HG03139 (cell line): ENCODE results near the gene KRTAP7-1.

Experiments
- ATAC-seq: cut with Tn5 transposase; IDR thresholded peaks from one replicate; pipeline ENCODE4 v1.9.1; 2021; ENCODE audit not compliant: unreplicated experiment

The KRTAP7-1 gene, protein sequence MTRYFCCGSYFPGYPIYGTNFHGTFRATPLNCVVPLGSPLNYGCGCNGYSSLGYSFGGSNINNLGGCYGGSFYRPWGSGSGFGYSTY

GRCh38 chr21:30829659-30830058, at the start of gene KRTAP7-1:
Gene KRTAP7-1, minus strand, starts transcription at chr21:30829759. Its CDS starts 61 bp downstream, at chr21:30829698.
- ATAC-seq = no peak

- ATAC-seq = no peak
Measured at GRCh38 chr21:30874526-30874925, 45.0 kb upstream of the KRTAP7-1 start.

DNA sequence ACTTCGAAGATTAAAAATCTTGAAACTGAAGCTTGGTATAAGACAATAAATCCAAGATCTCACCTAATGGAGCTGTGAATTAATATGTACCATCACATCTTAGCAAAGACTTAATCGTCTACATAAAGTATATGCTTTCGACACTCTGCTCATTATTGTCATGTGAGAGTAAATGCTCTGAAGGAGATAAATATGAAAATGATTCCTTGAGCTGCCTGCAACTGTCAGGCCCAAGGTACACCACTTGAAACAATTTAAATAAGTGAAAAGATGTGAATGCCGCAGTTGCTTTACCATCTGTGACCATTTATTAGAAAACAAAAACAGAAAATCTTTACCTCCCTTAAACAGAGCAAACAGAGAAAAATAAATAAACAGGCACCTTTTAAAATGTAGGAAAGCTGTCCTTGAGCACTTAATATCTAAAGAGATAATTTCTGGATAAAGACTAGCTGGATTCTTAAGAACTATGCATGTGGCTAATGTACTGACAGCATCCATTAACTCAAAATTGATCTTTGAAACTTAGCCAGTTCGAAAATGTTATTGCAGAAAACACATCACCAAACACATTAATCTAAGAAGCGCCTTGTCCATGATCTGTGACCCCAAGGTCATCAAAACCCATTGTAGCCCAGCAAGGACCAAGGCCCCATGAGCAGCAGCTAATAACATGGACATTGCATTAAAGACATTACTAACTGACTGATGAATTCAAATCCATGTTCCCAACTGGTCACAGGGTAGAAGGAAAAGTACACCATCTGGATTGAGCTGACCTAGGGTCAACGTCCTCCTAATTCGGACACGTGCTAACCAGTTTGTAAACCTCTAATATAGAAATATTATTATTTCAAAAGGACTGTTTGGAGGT, 18.3 kb upstream of the KRTAP7-1 start:
- ATAC-seq = no peak

GRCh38 chr21:30842990-30843389, 13.4 kb upstream of the KRTAP7-1 start:
- no peak for ATAC-seq

DNA sequence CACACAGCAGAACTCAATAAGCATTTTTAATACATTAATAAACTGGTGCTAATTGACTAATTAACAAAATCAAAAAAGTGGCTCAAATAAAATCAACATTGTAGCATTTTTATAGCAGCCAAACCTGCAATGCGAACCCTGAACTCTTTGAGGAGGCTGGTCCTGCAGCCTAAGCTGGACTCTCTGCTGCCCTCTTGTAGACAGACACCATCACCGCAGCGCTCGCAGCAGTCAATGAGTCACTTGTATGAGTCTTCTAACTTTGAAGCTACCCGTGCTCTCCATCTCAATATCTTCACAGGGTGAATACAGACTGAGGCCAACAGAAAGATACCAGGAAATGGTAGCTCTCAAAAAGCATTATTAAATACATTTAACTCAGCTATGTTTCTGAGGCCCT, 9.7 kb upstream of the KRTAP7-1 start:
- ATAC-seq = no peak

DNA sequence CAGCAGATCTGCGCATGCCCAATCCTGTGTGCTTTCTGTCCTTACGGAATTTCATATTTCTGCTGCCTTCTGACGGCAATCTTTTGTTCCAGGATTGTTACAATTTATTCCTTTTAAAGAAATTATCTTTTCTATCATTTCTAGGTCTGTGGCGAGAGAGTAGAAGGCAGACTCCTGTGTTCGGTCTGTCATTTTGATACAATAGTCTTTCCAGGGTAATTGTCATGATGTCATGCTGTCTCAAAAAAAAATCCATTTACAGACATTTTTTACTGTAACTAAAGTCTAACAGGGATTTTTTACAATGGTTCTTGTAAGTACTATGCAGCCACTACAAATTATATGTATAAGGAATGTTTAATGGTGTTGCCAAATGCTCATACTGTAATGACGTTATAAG, 9.0 kb upstream of the KRTAP7-1 start:
- ATAC-seq = no peak

DNA sequence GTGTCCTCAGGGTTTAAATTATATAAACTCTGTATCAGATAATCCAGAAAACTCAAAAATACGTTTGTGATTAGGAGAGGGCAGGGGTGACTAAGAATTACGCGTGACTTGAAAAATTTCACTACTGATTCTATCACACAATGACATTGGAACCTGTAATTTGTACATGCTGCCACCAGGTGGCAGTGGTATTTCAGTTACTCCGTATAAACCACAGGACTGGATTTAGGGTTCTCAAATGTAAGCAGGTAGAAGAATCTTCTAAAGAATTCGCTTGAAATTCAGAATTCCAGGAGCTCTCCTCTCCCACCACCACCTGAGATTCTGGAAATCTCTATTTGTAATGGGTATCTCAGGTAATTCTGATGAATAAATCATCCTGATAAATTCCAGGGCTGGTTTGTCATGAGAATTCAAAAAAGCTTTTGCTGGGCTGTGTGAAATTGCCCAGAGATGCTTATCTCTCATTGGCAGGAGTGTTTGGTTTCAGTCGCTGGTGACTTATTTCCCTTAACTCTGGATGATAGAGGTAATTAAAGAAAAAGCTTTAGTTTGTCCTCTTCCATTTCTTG, 1.7 kb upstream of the KRTAP7-1 start:
- no peak for ATAC-seq

DNA sequence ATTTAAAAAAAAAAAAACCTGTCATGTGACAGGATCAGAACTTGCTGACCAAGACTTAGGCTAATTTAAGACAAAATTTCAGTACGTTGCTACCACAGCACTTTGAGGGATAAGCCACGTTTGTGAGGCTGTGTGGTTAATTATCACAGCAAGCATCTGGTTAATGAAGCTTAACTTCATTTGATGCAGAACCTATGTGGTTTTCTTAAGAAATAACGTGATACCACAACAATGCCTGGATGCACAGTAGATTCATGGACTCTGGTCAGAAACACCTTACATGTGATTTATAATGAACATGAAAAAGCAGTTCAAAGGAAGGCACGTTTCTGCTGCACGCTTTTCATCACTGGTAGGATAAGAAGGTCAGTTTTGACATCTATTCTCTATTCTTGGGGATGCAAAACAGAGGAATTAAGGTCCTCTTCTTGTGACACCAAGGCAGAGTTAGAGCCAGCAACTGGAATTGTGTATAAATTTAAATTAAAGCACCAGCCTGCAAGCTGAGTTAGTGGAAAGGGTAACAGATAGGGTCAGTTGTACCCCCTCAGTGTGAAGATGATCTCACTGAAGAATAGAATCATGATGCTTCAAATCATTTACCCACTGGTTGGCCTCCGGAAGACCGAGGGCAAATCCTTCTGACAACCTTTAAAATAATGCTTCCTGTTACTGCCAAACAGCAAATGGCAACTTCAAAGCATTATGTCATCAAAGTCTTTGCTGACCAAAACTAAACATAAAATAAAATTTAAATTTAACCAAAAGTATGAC, 10.5 kb downstream of the KRTAP7-1 start:
- ATAC-seq = no peak

- ATAC-seq = no peak
Measured at GRCh38 chr21:30813174-30813573, 16.4 kb downstream of the KRTAP7-1 start, which contains the start of gene KRTAP8-1. Gene KRTAP8-1, minus strand, starts transcription at chr21:30813274. Its CDS starts 54 bp downstream, at chr21:30813220.

DNA sequence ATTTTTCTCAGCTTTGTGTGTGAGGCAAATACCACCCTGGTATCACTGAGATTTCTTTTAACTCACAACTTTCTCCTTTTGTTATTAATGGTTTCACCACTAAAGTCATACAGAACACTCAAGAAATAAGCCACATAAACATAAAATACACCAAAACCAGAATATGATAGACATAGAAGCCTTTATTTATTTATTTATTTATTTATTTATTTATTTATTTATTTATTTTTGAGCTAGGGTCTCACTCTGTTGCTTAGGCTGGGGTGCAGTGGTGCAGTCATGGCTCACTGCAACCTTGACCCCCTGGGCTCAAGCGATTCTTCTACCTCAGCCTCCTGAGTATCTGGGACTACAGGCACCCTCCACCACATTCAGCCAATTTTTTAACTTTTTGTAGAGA, 29.0 kb downstream of the KRTAP7-1 start:
- ATAC-seq = no peak

DNA sequence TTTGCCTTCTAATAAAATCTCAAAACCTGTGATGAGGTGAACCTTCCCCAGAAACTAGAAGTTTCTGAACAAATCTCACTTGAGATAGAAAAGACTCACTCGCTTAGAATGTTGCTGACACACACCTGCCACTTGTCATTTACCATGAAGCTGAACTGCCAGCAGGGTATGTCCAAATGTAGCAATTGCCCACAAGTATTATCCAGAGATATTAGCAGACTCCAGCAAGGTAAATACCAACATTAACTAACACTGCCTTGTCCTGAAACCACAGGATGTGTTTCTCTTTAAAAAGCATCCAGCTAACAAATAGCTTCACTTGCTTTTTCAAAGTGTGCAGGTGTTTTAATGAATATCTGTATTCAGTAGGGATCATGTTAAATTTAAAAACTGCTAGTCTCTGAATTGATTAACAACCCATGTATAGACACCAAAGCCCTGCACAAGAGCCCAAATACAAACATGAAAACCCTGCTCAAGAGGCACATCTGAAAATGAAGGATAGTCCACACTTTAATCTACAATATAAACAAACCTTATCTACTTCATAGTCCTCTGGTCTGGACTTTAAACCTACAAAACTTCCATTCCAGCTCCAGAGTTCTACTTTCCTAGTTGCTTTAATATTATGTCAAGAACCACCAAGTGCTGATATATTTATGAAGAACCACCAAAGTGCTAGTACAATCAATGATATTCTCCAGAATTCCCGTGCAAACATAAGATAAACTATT, 35.8 kb downstream of the KRTAP7-1 start:
- ATAC-seq = no peak

- no peak for ATAC-seq
Measured at GRCh38 chr21:30779249-30779648, 50.3 kb downstream of the KRTAP7-1 start.
